Hepatocyte (in vitro differentiated cells): ENCODE data around the gene SPOCK3.

ENCODE experiments used
- EZH2 ChIP-seq: fragments of 200-600 bp; sonication (generic); IDR thresholded peaks from 2 replicates; pipeline ENCODE4 v1.6.1; 2016; ENCODE audit warnings: antibody characterized with exemption, mild to moderate bottlenecking, borderline replicate concordance
- EZH2phosphoT487 ChIP-seq: fragments of 200-600 bp; sonication (generic); IDR thresholded peaks from one replicate; pipeline ENCODE4 v1.6.1; 2018; ENCODE audit warnings: antibody characterized with exemption, mild to moderate bottlenecking, low read depth, moderate library complexity; ENCODE audit not compliant: unreplicated experiment, severe bottlenecking
- TF ChIP-seq, protein P1 (sequence below): fragments of 200-600 bp; sonication (generic); IDR thresholded peaks from 2 replicates; pipeline ENCODE4 v1.5.1; 2016; ENCODE audit warnings: antibody characterized with exemption, mild to moderate bottlenecking; ENCODE audit not compliant: poor library complexity

DNA sequence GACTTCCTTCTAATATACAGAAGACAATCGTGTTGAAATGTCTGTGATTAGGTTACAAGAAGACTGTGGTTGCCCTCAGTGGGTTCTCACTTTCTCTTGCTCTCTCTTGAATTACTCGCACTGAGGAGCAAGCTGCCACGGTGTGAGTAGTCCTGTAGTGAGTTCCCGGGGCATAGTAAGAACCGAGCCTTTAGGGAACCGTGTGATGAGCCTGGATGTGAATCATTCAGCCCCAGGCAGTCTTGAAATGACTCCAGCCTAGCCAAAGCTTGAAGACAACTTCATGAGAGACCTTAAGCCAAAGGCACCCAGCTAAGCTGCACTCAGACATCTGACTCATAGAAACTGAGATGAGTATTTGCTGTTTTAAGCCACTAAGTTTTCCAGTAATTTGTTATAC lies 292.7 kb downstream of the SPOCK3 start:
- TF ChIP-seq, protein P1, sequence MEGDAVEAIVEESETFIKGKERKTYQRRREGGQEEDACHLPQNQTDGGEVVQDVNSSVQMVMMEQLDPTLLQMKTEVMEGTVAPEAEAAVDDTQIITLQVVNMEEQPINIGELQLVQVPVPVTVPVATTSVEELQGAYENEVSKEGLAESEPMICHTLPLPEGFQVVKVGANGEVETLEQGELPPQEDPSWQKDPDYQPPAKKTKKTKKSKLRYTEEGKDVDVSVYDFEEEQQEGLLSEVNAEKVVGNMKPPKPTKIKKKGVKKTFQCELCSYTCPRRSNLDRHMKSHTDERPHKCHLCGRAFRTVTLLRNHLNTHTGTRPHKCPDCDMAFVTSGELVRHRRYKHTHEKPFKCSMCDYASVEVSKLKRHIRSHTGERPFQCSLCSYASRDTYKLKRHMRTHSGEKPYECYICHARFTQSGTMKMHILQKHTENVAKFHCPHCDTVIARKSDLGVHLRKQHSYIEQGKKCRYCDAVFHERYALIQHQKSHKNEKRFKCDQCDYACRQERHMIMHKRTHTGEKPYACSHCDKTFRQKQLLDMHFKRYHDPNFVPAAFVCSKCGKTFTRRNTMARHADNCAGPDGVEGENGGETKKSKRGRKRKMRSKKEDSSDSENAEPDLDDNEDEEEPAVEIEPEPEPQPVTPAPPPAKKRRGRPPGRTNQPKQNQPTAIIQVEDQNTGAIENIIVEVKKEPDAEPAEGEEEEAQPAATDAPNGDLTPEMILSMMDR, result no peak
- no peak for TF ChIP-seq EZH2
- no peak for TF ChIP-seq EZH2phosphoT487
